Prostate gland (tissue), 2 donors: ENCODE data around the gene PTK7. TPM values are rescaled to one million over a fixed set of nuclear protein-coding genes. Genes with fewer than 3 reads are reported as not detected.

ENCODE experiments used
- DNase-seq: peaks from one replicate; pipeline ENCODE4 v3.0.0-alpha.2; 2019; ENCODE audit warnings: low spot score
- H3K27ac ChIP-seq, 2 donors: fragments of 200-600 bp; sonication (generic); 2 replicates each; pipeline ENCODE4 v1.5.1; 2017 to 2019
- H3K27me3 ChIP-seq: fragments of 200-600 bp; sonication (generic); replicated peaks from 2 replicates; pipeline ENCODE4 v1.5.1; 2019; ENCODE audit not compliant: insufficient read depth
- H3K36me3 ChIP-seq, 2 donors: fragments of 200-600 bp; sonication (generic); 1 replicate in 1 of 2; 2 replicates in 1 of 2; pipeline versions ENCODE4 v1.5.1 to v1.8.1; 2017 to 2019
- H3K4me1 ChIP-seq: fragments of 200-600 bp; sonication (generic); replicated peaks from 2 replicates; pipeline ENCODE4 v1.5.1; 2019
- H3K4me3 ChIP-seq, 2 donors: fragments of 200-600 bp; sonication (generic); 2 replicates each; pipeline ENCODE4 v1.5.1; 2017 to 2019
- H3K9me3 ChIP-seq: fragments of 200-600 bp; sonication (generic); 2 replicates; pipeline ENCODE4 v1.5.1; 2017
- POLR2A ChIP-seq: fragments of 450-650 bp; IDR thresholded peaks from one replicate; pipeline ENCODE4 v1.6.1; 2016; ENCODE audit warnings: antibody characterized with exemption, mild to moderate bottlenecking
- POLR2AphosphoS5 ChIP-seq: sonication (generic); formaldehyde crosslinking; IDR thresholded peaks from one replicate; pipeline ENCODE4 v1.6.1; 2017; ENCODE audit warnings: antibody characterized with exemption
- WGBS: methylation state at CpG from one replicate; pipeline ENCODE4 v1.1.5; 2018; 5-methylcytosine and 5-hydroxymethylcytosine counted together
- intact Hi-C: fragments of 100-400 bp; cut with DNase I; formaldehyde crosslinking; loops from one replicate; pipeline ENCODE4 v1.14.2; 2022
- total RNA-seq, 2 donors: library from RNA; depleted of rRNA; stranded (reverse); fragments of >200 nt; gene quantifications; one replicate each; pipeline ENCODE4 v1.1.0, GENCODE V29; 2016
- TF ChIP-seq, protein P1 (sequence below), 4 experiments: fragments of 200-600 bp in 2 of 4; fragments of 450-650 bp in 2 of 4; sonication (generic) in 2 of 4; IDR thresholded peaks; 1 replicate in 3 of 4; 2 replicates in 1 of 4; pipeline ENCODE4 v1.5.1; 2016 to 2019; ENCODE audit warnings: antibody characterized with exemption in 4 of 4, mild to moderate bottlenecking in 2 of 4, moderate library complexity in 2 of 4

Gene PTK7
- total RNA-seq, 2 donors from 2014 or later: 83.3 to 85.2 TPM

- WGBS: 38% methylated on average over 8 of the region's 8 CpGs
- H3K4me1 ChIP-seq: peaks cover 32% of the 10 kb centered on the region
- no peaks in the 10 kb centered on the region for H3K27me3 ChIP-seq
- intact Hi-C loops: no loop called here
- H3K27ac ChIP-seq: peak overlapping the region; percentile 79 to 80
- H3K9me3 ChIP-seq: no peaks in the 10 kb centered on the region
- no peak for DNase-seq
- no peak overlapping the region for H3K4me3 ChIP-seq
- H3K36me3 ChIP-seq: no peaks in the 10 kb centered on the region
- TF ChIP-seq, protein P1, sequence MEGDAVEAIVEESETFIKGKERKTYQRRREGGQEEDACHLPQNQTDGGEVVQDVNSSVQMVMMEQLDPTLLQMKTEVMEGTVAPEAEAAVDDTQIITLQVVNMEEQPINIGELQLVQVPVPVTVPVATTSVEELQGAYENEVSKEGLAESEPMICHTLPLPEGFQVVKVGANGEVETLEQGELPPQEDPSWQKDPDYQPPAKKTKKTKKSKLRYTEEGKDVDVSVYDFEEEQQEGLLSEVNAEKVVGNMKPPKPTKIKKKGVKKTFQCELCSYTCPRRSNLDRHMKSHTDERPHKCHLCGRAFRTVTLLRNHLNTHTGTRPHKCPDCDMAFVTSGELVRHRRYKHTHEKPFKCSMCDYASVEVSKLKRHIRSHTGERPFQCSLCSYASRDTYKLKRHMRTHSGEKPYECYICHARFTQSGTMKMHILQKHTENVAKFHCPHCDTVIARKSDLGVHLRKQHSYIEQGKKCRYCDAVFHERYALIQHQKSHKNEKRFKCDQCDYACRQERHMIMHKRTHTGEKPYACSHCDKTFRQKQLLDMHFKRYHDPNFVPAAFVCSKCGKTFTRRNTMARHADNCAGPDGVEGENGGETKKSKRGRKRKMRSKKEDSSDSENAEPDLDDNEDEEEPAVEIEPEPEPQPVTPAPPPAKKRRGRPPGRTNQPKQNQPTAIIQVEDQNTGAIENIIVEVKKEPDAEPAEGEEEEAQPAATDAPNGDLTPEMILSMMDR (IDR thresholded peaks at IDR 0.05): no peak
- no peak for TF ChIP-seq POLR2A
- no peak for TF ChIP-seq POLR2AphosphoS5
These were observed 13.9 kb downstream of the PTK7 start for GRCh38 chr6:43089874-43090558.

GRCh38 chr6:43090559-43090956, 14.4 kb downstream of the PTK7 start:
- Histone ChIP-seq H3K36me3 (no peaks in the 10 kb centered on the region), H3K27ac (peak overlapping the region; percentile 79 to 80), H3K4me1 (peaks cover 32% of the 10 kb centered on the region), H3K4me3 (no peak overlapping the region), H3K27me3 (no peaks in the 10 kb centered on the region), H3K9me3 (no peaks in the 10 kb centered on the region)
- intact Hi-C loops: no loop called here
- TF ChIP-seq POLR2AphosphoS5: peak; percentile 89
- no peak for TF ChIP-seq POLR2A
- peak; percentile 79 for DNase-seq
- 8% methylated on average over 2 of the region's 2 CpGs for WGBS

DNA sequence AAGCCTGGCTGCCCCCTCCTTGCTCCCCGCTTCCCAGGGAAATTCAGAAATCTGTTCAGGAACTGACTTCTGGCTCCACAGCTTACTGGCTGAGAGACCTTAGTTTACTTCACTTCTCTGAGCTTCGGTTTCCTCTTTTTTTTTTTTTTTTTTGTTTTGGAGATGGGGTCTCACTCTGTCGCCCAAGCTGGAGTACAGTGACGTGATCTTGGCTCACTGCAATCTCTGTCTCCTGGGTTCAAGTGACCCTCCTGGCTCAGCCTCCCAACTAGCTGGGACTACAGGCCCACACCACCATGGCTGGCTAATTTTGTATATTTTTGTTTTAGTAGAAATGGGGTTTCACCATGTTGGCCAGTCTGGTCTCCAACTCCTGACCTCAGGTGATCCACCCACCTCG, 14.9 kb downstream of the PTK7 start:
- Histone ChIP-seq H3K4me1 (peaks cover 32% of the 10 kb centered on the region), H3K27me3 (no peaks in the 10 kb centered on the region), H3K36me3 (no peaks in the 10 kb centered on the region), H3K9me3 (no peaks in the 10 kb centered on the region), H3K27ac (peak overlapping the region; percentile 79 to 80), H3K4me3 (no peak overlapping the region)
- TF ChIP-seq POLR2AphosphoS5 (no peak), POLR2A (no peak)
- TF ChIP-seq, protein P1 (IDR thresholded peaks at IDR 0.05): no peak
- intact Hi-C loops: no loop called here
- 39% methylated on average over 5 of the region's 5 CpGs for WGBS
- no peak for DNase-seq

GRCh38 chr6:43091436-43091991, 15.4 kb downstream of the PTK7 start:
- Histone ChIP-seq H3K4me3 (no peak overlapping the region), H3K9me3 (no peaks in the 10 kb centered on the region), H3K27ac (peak overlapping the region; percentile 79 to 80), H3K4me1 (peaks cover 34% of the 10 kb centered on the region), H3K36me3 (no peaks in the 10 kb centered on the region), H3K27me3 (no peaks in the 10 kb centered on the region)
- TF ChIP-seq POLR2A (no peak), POLR2AphosphoS5 (no peak)
- TF ChIP-seq, protein P1 (IDR thresholded peaks at IDR 0.05): no peak
- 83% methylated on average over 10 of the region's 10 CpGs for WGBS
- no peak for DNase-seq
- intact Hi-C loops: no loop called here

DNA sequence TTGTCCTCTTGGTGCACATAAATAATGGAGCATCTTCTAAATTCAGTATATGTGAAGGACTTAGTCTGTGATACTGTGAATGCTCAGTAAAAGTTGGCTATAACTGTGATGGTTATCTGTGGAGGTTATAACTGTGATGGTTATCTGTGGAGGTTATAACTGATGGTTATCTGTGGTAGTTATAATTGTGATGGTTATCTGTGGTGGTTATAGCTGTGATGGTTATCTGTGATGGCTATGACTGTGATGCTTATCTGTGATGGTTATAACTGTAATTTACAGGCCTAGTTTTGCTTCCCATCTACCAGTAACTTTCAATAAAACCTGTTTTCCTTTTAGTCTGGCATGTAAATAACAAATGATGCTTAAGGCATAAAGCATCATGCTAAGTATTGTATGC, 16.5 kb downstream of the PTK7 start:
- DNase-seq: no peak
- no peak for TF ChIP-seq POLR2AphosphoS5
- TF ChIP-seq, protein P1 (IDR thresholded peaks at IDR 0.05): no peak
- Histone ChIP-seq H3K36me3 (no peaks in the 10 kb centered on the region), H3K27ac (peak overlapping the region in 1 of 2 donors; percentile 61), H3K9me3 (no peaks in the 10 kb centered on the region), H3K4me1 (peaks cover 40% of the 10 kb centered on the region), H3K4me3 (no peak overlapping the region), H3K27me3 (no peaks in the 10 kb centered on the region)
- intact Hi-C loops: no loop called here
